Measurements from ENCODE around the gene TSPAN9. TPM values are rescaled to one million over a fixed set of nuclear protein-coding genes. Genes with fewer than 3 reads are reported as not detected.

TSPAN9 gene
- total and polyA plus RNA-seq, 2 of the 4 experiments (the other 2 are of a cell fraction) = 17.7 to 39.1 TPM

GRCh38 chr12:3147260-3147659 is 70.1 kb downstream of the TSPAN9 start:
- ChIA-PET POLR2A (ENCODE audit: unreplicated experiment) (no interaction called here), CTCF (interaction anchor here (1.0 kb wide), 1 partner anchor 56 kb away, joined by 3 read pairs; no protein-coding TSS in a partner anchor)
- no peak overlapping the region for H2AFZ ChIP-seq (replicated peaks; ENCODE audit: low read length, poor library complexity)
- ATAC-seq (ENCODE audit: low read depth) (no peak), DNase-seq (no peak)
- H3K23ac ChIP-seq (ENCODE audit: low read depth, low read length) = no peak overlapping the region
- H3K4me2 ChIP-seq (ENCODE audit: low read depth, low read length) = no peak overlapping the region
- 92% methylated on average over 12 of the region's 15 CpGs; no CpG with 5 or more reads in 1 of the 2 experiments for WGBS, 2 experiments (ENCODE audit: extremely low coverage in 2 of 2, insufficient read length in 1 of 2)
- no peaks in the 10 kb centered on the region for H3K27me3 ChIP-seq (ENCODE audit: control insufficient read depth, insufficient read depth, low read length)
- no peak overlapping the region for H2AK9ac ChIP-seq (replicated peaks; ENCODE audit: low read depth, low read length, poor library complexity)
- in situ Hi-C loops (cut with MboI; ENCODE audit: low sequenced_read_pairs) = no loop called here
- peaks cover 0 to 19% of the 10 kb centered on the region in 2 experiments; a peak in 2 of 4 replicates for H3K79me1 ChIP-seq (ENCODE audit: low read depth in 1 of 2, low read length in 2 of 2)
- H4K20me1 ChIP-seq (ENCODE audit: insufficient read depth, low read length) = peaks cover 39% of the 10 kb centered on the region
- no peak overlapping the region for H3K56ac ChIP-seq (ENCODE audit: extremely low read depth, insufficient read depth, low read length)
- H2BK120ac ChIP-seq (ENCODE audit: low read depth, low read length) = no peak overlapping the region
- BruUV-seq (replicated peaks) = no TSS peak
- no peaks in the 10 kb centered on the region for H3K36me3 ChIP-seq (ENCODE audit: control insufficient read depth, insufficient read depth, low read length)
- no peaks in the 10 kb centered on the region for H3K9me3 ChIP-seq (ENCODE audit: control insufficient read depth, insufficient read depth, low read length)
- no peak overlapping the region for H2BK15ac ChIP-seq (ENCODE audit: low read depth, low read length)
- H3K4ac ChIP-seq (ENCODE audit: low read depth, low read length) = no peak overlapping the region
- intact Hi-C loops (cut with micrococcal nuclease) = no loop called here
- H2AK5ac ChIP-seq (ENCODE audit: low read depth, low read length) = no peak overlapping the region
- H3K4me3 ChIP-seq (ENCODE audit: insufficient read depth, low read depth, low read length) = no peak overlapping the region
- no peak overlapping the region for H4K91ac ChIP-seq (ENCODE audit: insufficient read depth, low read depth, low read length)
- dilution Hi-C loops (cut with HindIII; ENCODE audit: low sequenced_read_pairs, unreplicated experiment) = no loop called here
- no peak overlapping the region for H3K18ac ChIP-seq (ENCODE audit: low read depth, low read length)
- peaks cover 17% of the 10 kb centered on the region for H3K4me1 ChIP-seq (ENCODE audit: control insufficient read depth, insufficient read depth, low read length)
- no peak overlapping the region for H2BK20ac ChIP-seq (ENCODE audit: low read depth, low read length)
- H4K5ac ChIP-seq (ENCODE audit: low read depth, low read length) = no peak overlapping the region
- no peak overlapping the region for H3K14ac ChIP-seq (replicated peaks; ENCODE audit: low read depth, low read length)
- TF ChIP-seq FOS (IDR thresholded peaks at IDR 0.05; ENCODE audit: low read depth, low read length) = no peak
- peaks cover 3% of the 10 kb centered on the region; the same call in 1 of the 2 replicates for H3K9me1 ChIP-seq (ENCODE audit: insufficient read depth, low read length)
- H4K8ac ChIP-seq (ENCODE audit: low read depth in 2 of 2, low read length in 2 of 2) = no peak overlapping the region
- H3K27ac ChIP-seq (ENCODE audit: insufficient read depth, low read length) = no peak overlapping the region
- no peak overlapping the region for H2BK5ac ChIP-seq (ENCODE audit: low read depth, low read length, poor library complexity, severe bottlenecking)
- no peak overlapping the region for H3K9ac ChIP-seq (ENCODE audit: low read depth, low read length)
